ENCODE measurements around the gene DHX34.
A peak's percentile ranks its signal among the peaks of the same experiment; 100 is the strongest.

DHX34 gene

GRCh38 chr19:47324502-47324901 lies 24.6 kb upstream of the DHX34 start:
- TF ChIP-seq ZBTB7A (IDR thresholded peaks at IDR 0.05; ENCODE audit: low read depth) (no peak), USF1 (IDR thresholded peaks at IDR 0.05) (peak; percentile 51)

GRCh38 chr19:47330466-47330869 lies 18.6 kb upstream of the DHX34 start:
- TF ChIP-seq TEAD4 (IDR thresholded peaks at IDR 0.05) (no peak), TCF12 (IDR thresholded peaks at IDR 0.05; ENCODE audit: low read depth) (no peak), EGR1 (IDR thresholded peaks at IDR 0.05) (no peak), NFIC (IDR thresholded peaks at IDR 0.05) (no peak), USF1 (IDR thresholded peaks at IDR 0.05) (no peak), TAF1 (IDR thresholded peaks at IDR 0.05; ENCODE audit: low read depth) (no peak), ZBTB7A (IDR thresholded peaks at IDR 0.05; ENCODE audit: low read depth) (no peak), RAD21 (IDR thresholded peaks at IDR 0.05; ENCODE audit: low read depth) (no peak)

GRCh38 chr19:47331490-47331889 lies 17.6 kb upstream of the DHX34 start:
- TF ChIP-seq RAD21 (IDR thresholded peaks at IDR 0.05; ENCODE audit: low read depth) (no peak), TAF1 (IDR thresholded peaks at IDR 0.05; ENCODE audit: low read depth) (no peak), MAX (IDR thresholded peaks at IDR 0.05) (no peak), CREB1 (IDR thresholded peaks at IDR 0.05; ENCODE audit: low read depth) (no peak), ZBTB7A (IDR thresholded peaks at IDR 0.05; ENCODE audit: low read depth) (no peak), TEAD4 (IDR thresholded peaks at IDR 0.05) (no peak), EGR1 (IDR thresholded peaks at IDR 0.05) (no peak), YY1 (IDR thresholded peaks at IDR 0.05; ENCODE audit: low read depth) (no peak)

- TF ChIP-seq CREB1 (IDR thresholded peaks at IDR 0.05; ENCODE audit: low read depth) (no peak), RAD21 (IDR thresholded peaks at IDR 0.05; ENCODE audit: low read depth) (no peak), CEBPB (IDR thresholded peaks at IDR 0.05) (no peak), TAF1 (IDR thresholded peaks at IDR 0.05; ENCODE audit: low read depth) (no peak), FOXM1 (IDR thresholded peaks at IDR 0.05; ENCODE audit: borderline replicate concordance, low read depth) (no peak), NFIC (IDR thresholded peaks at IDR 0.05) (no peak)
These were observed 17.1 kb upstream of the DHX34 start, which contains the start of gene C5AR2 for GRCh38 chr19:47331931-47332547. Gene C5AR2 (plus strand): TSS chr19:47332175. CDS start chr19:47340800, 8,625 bp downstream.

- no peak for TF ChIP-seq EP300 (IDR thresholded peaks at IDR 0.05; ENCODE audit: borderline replicate concordance)
- TF ChIP-seq TCF12 (IDR thresholded peaks at IDR 0.05; ENCODE audit: low read depth): no peak
- no peak for TF ChIP-seq FOXM1 (IDR thresholded peaks at IDR 0.05; ENCODE audit: borderline replicate concordance, low read depth)
- no peak for TF ChIP-seq TEAD4 (IDR thresholded peaks at IDR 0.05)
- no peak for TF ChIP-seq USF1 (IDR thresholded peaks at IDR 0.05)
- TF ChIP-seq RAD21 (IDR thresholded peaks at IDR 0.05; ENCODE audit: low read depth): no peak
These were observed 9.8 kb upstream of the DHX34 start for GRCh38 chr19:47339196-47339880.

GRCh38 chr19:47340477-47341208 lies 8.5 kb upstream of the DHX34 start:
- no peak for TF ChIP-seq FOXM1 (IDR thresholded peaks at IDR 0.05; ENCODE audit: borderline replicate concordance, low read depth)
- TF ChIP-seq CEBPB (IDR thresholded peaks at IDR 0.05): no peak
- no peak for TF ChIP-seq ZBTB7A (IDR thresholded peaks at IDR 0.05; ENCODE audit: low read depth)
- TF ChIP-seq RAD21 (IDR thresholded peaks at IDR 0.05; ENCODE audit: low read depth): no peak
- TF ChIP-seq YY1 (IDR thresholded peaks at IDR 0.05; ENCODE audit: low read depth): no peak

- TF ChIP-seq ZBTB7A (IDR thresholded peaks at IDR 0.05; ENCODE audit: low read depth): no peak
- no peak for TF ChIP-seq CEBPB (IDR thresholded peaks at IDR 0.05)
- TF ChIP-seq TAF1 (IDR thresholded peaks at IDR 0.05; ENCODE audit: low read depth): no peak
These were observed 7.4 kb upstream of the DHX34 start for GRCh38 chr19:47341734-47342133.

GRCh38 chr19:47343194-47343802 lies 5.8 kb upstream of the DHX34 start:
- no peak for TF ChIP-seq NFIC (IDR thresholded peaks at IDR 0.05)
- no peak for TF ChIP-seq EP300 (IDR thresholded peaks at IDR 0.05; ENCODE audit: borderline replicate concordance)
- TF ChIP-seq YY1 (IDR thresholded peaks at IDR 0.05; ENCODE audit: low read depth): no peak
- TF ChIP-seq USF1 (IDR thresholded peaks at IDR 0.05): no peak
- TF ChIP-seq FOXM1 (IDR thresholded peaks at IDR 0.05; ENCODE audit: borderline replicate concordance, low read depth): no peak
- TF ChIP-seq REST (IDR thresholded peaks at IDR 0.05; ENCODE audit: low read depth): no peak
- TF ChIP-seq RAD21 (IDR thresholded peaks at IDR 0.05; ENCODE audit: low read depth): no peak
- TF ChIP-seq ZBTB7A (IDR thresholded peaks at IDR 0.05; ENCODE audit: low read depth): no peak
- no peak for TF ChIP-seq CEBPB (IDR thresholded peaks at IDR 0.05)
- TF ChIP-seq EGR1 (IDR thresholded peaks at IDR 0.05): no peak
- no peak for TF ChIP-seq CREB1 (IDR thresholded peaks at IDR 0.05; ENCODE audit: low read depth)
- TF ChIP-seq TCF12 (IDR thresholded peaks at IDR 0.05; ENCODE audit: low read depth): no peak
